ENCODE data around the gene FASN.

DNA sequence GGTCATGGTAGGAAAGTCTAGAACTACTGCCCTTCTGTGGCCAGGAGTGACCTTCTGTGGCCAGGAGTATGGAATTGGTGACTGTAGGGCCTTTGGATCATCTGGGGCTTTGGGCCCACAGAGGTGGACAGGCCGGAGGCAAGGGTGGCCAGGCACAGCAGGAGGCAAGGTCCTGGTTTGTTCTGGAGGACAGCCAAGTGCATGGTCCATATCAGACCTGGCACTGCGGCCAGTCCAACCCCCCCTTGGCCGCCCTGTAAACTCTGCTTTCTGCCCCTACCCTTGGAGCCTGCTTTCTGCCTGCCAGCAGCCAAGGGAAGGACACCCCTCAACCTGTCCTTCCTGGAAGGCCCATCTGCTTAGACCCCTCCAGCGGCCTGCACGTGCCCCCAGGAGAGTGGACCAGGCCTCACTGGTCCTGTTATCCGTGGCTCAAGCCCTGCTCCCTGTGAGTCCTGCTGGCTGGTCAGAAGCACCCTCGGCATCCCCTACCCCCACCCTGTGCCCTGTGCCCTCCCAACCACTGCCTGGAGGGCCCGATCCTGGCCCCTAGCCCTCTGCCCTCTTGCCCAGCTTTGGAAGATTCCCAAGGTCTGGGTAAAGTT is 58.2 kb downstream of the FASN start:
- TF ChIP-seq, protein P1, sequence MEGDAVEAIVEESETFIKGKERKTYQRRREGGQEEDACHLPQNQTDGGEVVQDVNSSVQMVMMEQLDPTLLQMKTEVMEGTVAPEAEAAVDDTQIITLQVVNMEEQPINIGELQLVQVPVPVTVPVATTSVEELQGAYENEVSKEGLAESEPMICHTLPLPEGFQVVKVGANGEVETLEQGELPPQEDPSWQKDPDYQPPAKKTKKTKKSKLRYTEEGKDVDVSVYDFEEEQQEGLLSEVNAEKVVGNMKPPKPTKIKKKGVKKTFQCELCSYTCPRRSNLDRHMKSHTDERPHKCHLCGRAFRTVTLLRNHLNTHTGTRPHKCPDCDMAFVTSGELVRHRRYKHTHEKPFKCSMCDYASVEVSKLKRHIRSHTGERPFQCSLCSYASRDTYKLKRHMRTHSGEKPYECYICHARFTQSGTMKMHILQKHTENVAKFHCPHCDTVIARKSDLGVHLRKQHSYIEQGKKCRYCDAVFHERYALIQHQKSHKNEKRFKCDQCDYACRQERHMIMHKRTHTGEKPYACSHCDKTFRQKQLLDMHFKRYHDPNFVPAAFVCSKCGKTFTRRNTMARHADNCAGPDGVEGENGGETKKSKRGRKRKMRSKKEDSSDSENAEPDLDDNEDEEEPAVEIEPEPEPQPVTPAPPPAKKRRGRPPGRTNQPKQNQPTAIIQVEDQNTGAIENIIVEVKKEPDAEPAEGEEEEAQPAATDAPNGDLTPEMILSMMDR (IDR thresholded peaks at IDR 0.05): no peak
- no peak for TF ChIP-seq POLR2A (IDR thresholded peaks at IDR 0.05)
